ENCODE data around the gene CES2. TPM values are rescaled to one million over a fixed set of nuclear protein-coding genes. Genes with fewer than 3 reads are reported as not detected.
"Not testable (repeated sequence)": the region's sequence is repeated elsewhere in the genome, so short reads cannot be mapped to it uniquely, and the experiment has no call there.

Gene CES2
- total RNA-seq, 4 donors from 2014 or later, result 15.0 to 51.0 (median 26.0) TPM

DNA sequence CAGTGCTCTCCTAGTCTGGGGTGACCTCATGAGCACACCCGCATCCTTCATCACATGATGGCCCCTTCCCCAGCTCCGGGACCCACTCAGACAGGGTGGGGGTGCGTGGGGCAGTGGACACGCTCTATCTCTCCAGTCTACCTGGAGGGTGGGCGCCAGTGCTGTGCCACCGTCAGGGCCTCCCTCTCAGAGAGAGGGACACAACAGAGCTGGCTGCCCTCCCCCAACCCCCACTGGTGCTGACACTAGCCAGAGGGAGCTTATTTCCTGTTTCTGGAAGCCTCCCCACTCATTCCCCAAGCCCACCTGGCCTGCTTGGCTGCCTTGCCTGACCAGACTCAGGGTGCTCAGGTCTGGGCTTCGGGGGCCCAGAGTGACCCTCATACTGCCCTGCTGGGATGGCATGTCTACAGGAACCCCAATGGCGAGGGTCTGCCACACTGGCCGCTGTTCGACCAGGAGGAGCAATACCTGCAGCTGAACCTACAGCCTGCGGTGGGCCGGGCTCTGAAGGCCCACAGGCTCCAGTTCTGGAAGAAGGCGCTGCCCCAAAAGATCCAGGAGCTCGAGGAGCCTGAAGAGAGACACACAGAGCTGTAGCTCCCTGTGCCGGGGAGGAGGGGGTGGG, 8.2 kb downstream of the CES2 start:
- H3K9me3 ChIP-seq, result no peaks in the 10 kb centered on the region
- no peak overlapping the region for H3K27ac ChIP-seq
- TF ChIP-seq POLR2A (IDR thresholded peaks at IDR 0.05), result no peak
- TF ChIP-seq, protein P1, sequence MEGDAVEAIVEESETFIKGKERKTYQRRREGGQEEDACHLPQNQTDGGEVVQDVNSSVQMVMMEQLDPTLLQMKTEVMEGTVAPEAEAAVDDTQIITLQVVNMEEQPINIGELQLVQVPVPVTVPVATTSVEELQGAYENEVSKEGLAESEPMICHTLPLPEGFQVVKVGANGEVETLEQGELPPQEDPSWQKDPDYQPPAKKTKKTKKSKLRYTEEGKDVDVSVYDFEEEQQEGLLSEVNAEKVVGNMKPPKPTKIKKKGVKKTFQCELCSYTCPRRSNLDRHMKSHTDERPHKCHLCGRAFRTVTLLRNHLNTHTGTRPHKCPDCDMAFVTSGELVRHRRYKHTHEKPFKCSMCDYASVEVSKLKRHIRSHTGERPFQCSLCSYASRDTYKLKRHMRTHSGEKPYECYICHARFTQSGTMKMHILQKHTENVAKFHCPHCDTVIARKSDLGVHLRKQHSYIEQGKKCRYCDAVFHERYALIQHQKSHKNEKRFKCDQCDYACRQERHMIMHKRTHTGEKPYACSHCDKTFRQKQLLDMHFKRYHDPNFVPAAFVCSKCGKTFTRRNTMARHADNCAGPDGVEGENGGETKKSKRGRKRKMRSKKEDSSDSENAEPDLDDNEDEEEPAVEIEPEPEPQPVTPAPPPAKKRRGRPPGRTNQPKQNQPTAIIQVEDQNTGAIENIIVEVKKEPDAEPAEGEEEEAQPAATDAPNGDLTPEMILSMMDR (IDR thresholded peaks at IDR 0.05), result no peak
- peaks cover 0 to 1% of the 10 kb centered on the region in 2 donors for H3K4me1 ChIP-seq
- no peaks in the 10 kb centered on the region for H3K27me3 ChIP-seq
- H3K4me3 ChIP-seq, result no peak overlapping the region
- DNase-seq, result no peak
- intact Hi-C loops (cut with DNase I; ENCODE audit: low total_unique reads), result no loop called here
- no peaks in the 10 kb centered on the region for H3K36me3 ChIP-seq

- TF ChIP-seq, protein P1 (IDR thresholded peaks at IDR 0.05), result no peak
- TF ChIP-seq POLR2A (IDR thresholded peaks at IDR 0.05), result no peak
- Histone ChIP-seq H3K27me3 (no peaks in the 10 kb centered on the region), H3K27ac (no peak overlapping the region), H3K4me1 (peaks cover 0 to 6% of the 10 kb centered on the region in 2 donors), H3K4me3 (no peak overlapping the region), H3K9me3 (no peaks in the 10 kb centered on the region), H3K36me3 (no peaks in the 10 kb centered on the region)
- DNase-seq, result no peak
- intact Hi-C loops (cut with DNase I; ENCODE audit: low total_unique reads), result no loop called here
These were observed 8.7 kb downstream of the CES2 start for GRCh38 chr16:66944054-66944441.

DNA sequence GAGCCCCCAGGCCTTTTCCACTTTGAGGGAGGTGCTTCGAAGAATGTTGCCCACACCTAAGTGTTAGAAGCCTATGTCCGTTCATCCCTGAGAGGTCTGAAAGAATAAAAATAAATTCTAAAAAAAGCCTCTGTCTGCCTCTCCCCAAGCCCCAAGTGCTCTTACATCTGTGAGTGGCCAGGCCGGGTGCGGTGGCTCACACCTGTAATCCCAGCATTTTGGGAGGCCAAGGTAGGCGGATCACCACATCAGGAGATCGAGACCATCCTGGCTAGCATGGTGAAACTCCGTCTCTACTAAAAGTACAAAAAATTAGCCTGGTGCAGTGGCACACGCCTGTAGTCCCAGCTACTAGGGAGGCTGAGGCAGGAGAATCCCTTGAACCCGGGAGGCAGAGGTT, 9.7 kb downstream of the CES2 start:
- H3K4me3 ChIP-seq; H3K27ac ChIP-seq; H3K9me3 ChIP-seq; H3K36me3 ChIP-seq; H3K4me1 ChIP-seq; H3K27me3 ChIP-seq; intact Hi-C loops (cut with DNase I; ENCODE audit: low total_unique reads); DNase-seq: not testable (repeated sequence)

DNA sequence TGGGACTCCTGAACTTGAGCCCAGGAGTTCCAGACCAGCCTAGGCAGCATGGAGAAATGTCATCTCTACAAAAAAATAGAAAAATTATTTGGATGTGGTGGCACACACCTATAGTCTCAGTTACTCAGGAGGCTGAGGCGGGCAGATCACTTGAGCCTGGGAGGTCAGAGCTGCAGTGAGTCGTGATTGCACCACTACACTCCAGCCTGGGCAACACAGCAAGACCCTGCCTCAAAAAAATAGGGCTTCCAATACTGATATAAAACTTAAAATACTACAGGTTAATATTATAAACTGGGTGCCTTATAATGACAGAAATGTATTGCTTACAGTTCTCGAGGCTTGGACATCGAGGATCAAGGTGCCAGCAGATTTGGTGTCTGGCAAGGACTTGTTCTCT, 10.6 kb downstream of the CES2 start:
- intact Hi-C loops (cut with DNase I; ENCODE audit: low total_unique reads), result no loop called here
- no peak for TF ChIP-seq POLR2A (IDR thresholded peaks at IDR 0.05)
- TF ChIP-seq, protein P1 (IDR thresholded peaks at IDR 0.05), result no peak
- DNase-seq, result no peak
- Histone ChIP-seq H3K4me3 (no peak overlapping the region), H3K27me3 (no peaks in the 10 kb centered on the region), H3K9me3 (no peaks in the 10 kb centered on the region), H3K27ac (no peak overlapping the region), H3K36me3 (no peaks in the 10 kb centered on the region), H3K4me1 (peaks cover 0 to 7% of the 10 kb centered on the region in 2 donors)

- TF ChIP-seq POLR2A (IDR thresholded peaks at IDR 0.05), result no peak
- TF ChIP-seq, protein P1 (IDR thresholded peaks at IDR 0.05), result no peak
- intact Hi-C loops (cut with DNase I; ENCODE audit: low total_unique reads), result no loop called here
- H3K27me3 ChIP-seq, result no peaks in the 10 kb centered on the region
- no peaks in the 10 kb centered on the region for H3K9me3 ChIP-seq
- no peaks in the 10 kb centered on the region for H3K36me3 ChIP-seq
- no peak for DNase-seq
- no peak overlapping the region for H3K4me3 ChIP-seq
- H3K4me1 ChIP-seq, result peaks cover 0 to 7% of the 10 kb centered on the region in 2 donors
- no peak overlapping the region for H3K27ac ChIP-seq
These were observed 11.2 kb downstream of the CES2 start for GRCh38 chr16:66946541-66946940.

GRCh38 chr16:66946974-66947301, 11.6 kb downstream of the CES2 start:
- Histone ChIP-seq H3K4me1 (peaks cover 0 to 7% of the 10 kb centered on the region in 2 donors), H3K9me3 (no peaks in the 10 kb centered on the region), H3K27ac (no peak overlapping the region), H3K4me3 (no peak overlapping the region), H3K27me3 (no peaks in the 10 kb centered on the region), H3K36me3 (no peaks in the 10 kb centered on the region)
- intact Hi-C loops (cut with DNase I; ENCODE audit: low total_unique reads), result no loop called here
- TF ChIP-seq, protein P1 (IDR thresholded peaks at IDR 0.05), result no peak
- no peak for TF ChIP-seq POLR2A (IDR thresholded peaks at IDR 0.05)
- DNase-seq, result no peak
